GM21619 (cell line): ENCODE measurements around the gene C1orf167.

Experiments used
- ATAC-seq: cut with Tn5 transposase; IDR thresholded peaks from one replicate; pipeline ENCODE4 v1.9.1; 2021; ENCODE audit not compliant: unreplicated experiment

The C1orf167 gene

DNA sequence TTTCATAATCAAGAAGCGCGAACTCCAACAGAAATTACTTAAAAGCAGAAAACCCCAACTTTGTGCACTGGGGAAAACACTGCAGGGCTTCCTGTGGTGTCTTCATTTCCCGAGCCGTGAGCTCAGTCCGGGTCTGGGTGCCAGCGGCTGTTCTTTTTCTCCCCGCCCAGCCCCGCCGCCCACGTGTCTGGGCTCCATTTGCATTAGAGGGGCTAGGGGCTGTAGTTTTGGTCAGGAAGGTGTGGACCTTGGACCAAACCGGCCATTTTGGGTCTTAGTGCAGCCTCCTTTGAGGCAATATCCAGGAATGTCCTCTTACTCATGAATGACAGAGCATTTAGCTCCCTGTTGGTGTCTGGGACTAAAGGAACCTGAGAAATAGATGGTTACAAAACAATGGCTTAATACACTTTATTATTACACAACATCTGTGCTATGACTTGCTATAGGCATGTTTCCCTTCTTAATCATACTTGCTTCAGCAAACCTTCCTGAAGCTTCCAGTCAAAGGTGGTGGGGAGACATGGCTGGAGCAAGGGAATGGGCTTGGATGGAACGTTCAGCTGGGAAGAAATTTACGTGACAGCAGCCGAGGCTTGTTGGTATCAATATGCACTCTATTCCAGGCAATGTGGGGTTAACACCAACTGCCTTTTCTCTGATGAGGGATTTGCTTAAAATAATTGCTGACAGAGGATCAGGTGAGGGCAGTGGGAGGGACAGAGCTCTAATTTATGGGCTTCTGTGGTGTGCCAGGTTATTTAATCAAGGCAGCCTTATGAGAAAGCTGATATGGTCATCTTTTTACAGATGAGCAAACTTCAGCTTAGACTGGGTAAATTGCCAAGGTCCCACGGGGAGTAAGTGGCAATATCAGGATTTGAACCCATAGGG is 25.0 kb upstream of the C1orf167 start:
- ATAC-seq = peak; percentile 31

DNA sequence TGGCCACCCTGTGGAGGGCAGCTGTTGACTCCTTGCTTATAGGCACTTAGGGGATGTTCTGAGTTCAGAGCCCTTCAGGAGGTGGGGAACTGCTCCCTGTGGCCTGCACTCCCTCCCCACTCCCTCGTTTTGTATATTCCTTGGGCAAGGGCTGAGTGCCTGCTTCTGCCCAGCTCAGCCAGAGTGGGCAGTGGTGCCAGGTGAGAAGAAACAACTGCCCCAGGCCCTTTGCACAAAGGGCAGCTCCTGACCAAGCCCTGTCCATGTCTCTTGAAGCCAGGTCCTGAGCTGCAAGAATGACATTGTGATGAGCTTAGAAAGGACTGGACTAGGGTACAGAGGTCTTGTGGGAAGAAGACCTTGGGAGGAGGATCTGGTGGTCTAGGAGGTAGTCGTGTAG is 23.9 kb upstream of the C1orf167 start:
- ATAC-seq = no peak

DNA sequence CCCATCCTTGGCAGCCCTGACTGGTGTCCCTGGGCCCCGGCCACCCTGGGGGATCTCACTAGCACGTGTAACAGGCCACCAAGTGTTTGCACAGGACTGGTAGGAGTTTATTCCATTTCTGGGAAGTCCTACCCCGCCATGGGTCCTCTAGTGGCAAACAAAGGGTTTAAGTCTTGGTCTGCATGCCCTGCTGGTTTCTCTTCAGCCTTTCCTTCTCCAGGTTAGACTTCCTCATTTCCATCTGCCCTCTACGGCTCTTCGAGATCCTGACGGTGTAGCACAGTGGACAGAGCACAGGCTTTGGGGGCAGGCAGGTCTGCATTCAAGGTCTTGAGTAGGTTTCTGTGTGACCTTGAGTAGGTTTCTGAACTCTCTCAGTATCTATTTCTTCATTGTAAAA is 23.2 kb upstream of the C1orf167 start:
- ATAC-seq = no peak

DNA sequence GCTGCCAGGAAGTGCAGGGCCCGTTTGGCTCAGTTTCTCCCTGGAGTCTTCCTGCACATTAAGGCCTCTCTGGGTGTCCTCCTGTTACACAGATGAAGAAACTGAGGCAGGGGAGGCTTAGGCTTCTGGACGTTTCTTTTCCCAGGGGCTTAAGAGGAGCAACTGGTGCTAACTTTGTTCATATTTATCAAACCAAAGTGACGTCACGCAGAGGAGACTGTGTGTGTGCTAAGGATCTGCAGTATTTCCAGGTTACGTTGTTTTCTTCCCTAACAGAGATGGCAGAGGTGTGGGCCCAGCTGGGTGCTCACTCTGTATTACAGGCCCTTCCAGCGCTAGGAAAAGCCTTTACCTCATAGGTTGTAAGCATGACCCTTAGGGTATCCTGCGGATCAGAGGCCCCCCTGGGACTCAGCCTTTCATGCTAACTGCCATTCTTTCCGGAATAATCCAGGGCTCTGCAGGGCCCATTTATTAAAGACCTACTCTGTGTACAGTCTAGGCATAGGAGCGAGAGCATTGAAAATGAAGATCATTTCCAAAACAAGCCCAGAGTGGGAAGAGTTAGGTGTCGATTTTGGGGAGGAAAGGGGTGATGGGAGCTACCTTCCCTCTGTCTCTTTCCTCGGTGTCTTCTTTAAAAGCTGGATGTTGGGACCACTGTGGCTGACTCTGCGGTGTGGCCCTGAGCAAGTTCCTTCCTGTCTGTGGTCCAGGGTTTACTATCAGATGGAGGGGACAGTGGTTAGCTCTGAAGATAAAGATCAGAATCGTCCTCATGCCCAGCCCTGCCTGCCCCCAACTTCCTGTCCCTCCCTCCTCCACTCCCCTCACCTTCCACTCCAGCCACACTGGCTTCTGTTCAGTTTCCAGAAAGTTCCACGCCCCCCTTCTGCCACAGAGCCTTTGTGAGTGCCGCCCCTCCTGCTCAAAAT is 21.5 kb upstream of the C1orf167 start:
- ATAC-seq = no peak

DNA sequence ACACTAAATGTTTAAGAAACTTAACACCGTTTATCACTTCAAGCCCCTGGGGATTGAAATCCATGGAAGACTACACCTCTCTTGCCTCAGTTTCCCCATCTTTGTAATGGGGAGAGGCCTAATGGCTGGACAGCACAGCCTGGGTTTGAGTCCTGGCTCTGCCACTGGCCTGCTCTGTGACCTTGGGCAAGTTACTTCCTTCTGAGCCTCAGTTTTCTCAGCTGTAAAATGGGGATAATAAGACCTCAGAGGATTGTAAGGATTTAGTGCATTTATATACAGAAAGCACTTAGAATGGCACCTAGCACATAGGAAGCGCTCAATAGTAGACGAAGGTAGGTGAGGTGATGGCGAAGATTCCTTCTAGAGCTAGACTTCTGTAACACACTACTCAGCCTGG is 20.5 kb upstream of the C1orf167 start:
- ATAC-seq = no peak

DNA sequence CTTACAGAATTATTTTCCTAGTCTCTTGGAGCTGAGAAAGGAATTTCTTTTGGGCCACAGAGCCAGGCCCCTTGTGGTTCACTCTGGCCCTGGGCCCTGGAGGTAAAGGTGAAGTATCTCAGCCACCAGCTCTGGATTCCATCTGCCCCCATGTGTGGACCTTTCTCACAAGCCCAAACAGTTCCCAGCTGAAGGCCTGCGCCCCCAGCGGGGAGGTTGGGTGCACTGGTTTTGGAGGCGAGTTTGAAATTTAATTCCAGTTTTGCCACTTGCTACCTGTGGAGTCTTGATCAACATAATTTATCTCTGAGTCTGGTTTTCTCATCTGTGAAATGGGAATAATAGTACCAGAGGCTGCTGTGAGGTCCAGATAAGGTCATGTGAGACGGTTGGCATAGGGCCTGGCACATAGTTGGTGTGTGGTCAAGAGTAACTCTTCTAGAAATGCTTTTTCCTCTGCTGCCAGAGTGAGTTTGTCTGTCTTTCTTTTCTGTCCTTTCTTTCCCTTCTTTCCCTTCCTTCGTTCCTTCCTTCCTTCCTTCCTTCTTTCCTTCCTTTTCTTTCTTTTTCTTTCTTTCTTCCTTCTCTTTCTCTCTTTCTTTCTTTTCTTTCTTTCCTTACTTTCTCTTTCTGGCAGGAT is 20.0 kb upstream of the C1orf167 start:
- no peak for ATAC-seq

DNA sequence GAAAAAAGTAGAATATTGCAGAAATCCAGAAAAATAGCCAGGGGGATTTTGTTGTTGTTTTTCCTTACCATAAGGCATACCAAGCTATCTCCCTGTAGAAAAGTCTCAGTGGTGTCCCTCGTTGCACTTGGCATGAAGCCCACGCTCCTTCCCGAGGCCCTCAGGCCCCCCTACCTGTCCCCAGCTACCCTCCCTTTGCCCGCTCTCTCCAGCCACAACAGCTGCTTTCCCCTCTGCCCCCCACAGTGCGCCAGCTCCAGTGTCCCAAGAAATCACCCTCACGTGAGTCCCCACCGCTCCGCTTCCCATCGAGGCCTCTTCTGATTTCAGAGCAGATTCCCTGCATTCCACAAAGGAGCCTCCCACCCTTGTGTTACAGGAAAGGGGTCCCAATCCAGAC is 17.7 kb upstream of the C1orf167 start:
- ATAC-seq = no peak

DNA sequence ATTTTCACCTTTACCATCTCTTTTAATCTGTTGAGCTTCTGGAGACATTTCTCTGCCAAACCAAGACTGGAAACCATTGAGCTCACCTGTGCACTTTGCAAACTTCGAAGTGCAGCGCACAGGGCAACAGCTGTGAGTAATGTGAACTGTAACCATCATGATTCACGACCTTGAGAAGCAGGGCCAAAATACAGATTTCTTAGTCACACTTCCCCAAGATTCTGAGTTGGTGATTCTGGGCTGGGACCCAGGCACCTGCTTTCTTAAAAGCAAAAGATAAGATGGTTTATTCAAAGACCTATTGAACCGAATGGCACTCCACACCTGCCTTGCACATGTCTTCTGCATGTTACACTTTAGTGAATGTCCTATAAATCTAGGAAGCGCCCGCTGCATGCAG is 15.9 kb upstream of the C1orf167 start:
- ATAC-seq = no peak

DNA sequence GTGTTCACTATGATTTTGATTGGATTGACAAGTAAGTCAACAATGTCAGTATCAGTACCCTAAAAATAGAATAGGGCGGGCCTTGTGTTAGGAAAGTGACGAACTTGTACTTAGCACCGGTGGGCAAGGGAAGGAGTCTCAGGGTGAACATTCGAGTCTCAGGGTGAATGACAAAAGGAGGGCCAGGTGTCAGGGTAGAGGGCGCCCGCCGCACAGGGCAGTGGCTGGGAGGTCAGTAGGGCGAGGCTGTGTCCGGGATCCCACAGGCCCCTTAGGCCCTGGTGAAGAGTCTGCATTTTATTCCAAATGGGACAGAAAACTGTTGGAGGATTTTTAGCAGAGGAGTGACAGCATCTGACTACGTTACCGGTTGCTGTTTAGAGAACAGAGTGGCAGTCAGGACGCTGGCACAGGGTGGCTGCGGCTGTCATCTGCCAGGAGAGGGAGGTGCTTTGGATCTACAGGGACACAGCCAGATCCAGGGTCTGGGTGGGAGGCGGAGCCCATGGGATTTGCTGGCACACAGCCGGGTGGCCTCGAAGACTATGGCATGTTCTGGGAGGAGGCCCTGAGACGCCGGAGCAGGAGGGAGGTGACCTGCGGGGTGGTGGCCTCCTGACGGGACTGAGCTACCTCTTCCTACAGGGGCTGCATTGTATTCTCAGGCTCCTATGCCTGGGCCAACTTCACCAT is 15.1 kb upstream of the C1orf167 start:
- ATAC-seq = no peak

DNA sequence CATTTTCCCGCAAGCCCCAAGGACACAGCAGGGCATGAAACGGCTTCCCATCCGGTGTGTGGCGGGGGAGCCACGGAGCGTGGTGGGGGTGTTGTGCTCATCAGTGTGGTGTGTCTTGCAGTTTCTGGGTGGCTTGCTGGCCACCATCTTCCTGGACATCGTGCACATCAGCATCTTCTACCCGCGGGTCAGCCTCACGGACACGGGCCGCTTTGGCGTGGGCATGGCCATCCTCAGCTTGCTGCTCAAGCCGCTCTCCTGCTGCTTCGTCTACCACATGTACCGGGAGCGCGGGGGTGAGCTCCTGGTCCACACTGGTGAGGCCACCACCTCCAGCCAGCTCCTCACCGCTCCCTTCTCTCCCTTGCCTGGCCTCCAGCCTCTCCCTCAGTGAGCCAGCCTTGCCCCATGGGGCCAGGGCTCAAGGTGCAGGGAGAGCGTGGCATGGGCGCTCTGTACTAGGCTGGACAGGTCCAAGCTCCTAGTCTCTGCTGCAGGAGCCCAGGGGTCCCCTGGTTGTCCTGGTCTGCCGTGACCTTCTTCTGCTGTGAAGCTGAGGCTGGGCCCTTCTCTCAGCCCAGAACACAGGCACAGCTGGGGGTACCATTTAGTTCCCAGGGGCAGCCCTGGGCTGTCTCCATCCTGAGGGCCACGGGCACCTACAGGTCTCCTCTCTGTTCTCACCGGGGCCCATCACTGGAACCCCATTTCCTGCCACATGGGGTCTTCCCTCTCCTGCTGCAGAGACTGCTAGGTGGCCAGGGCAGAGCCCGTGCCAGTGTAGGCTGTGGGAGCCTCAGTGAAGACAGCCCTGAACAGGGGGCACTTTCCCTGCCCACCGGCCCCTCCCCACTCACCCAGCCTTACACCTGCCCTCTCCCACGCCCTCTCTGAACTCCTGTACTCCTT is 13.4 kb upstream of the C1orf167 start:
- no peak for ATAC-seq

DNA sequence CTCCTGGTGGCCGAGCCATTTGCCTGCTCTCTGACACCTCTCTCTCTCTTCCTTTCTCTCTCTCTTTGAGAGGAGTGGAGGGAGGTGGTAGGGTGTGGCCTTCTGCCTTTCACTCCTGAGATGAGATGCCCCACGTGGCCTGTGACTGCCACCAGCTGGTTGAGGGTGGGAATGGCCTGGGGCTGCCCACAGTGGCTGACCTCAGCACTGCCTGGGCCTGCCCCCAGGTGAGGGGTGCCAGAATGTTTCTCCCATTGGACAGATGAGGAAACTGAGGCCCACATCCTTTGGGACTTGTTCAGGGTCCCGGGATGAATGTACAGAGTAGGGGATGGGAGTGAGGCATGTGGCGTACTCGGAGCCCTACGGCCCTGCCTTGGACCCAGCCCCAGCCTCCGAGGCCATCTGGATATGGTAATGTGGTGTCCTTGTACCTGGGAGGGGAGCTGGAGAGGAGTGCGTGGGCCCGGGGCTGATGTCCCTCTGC is 12.7 kb upstream of the C1orf167 start:
- ATAC-seq = no peak

DNA sequence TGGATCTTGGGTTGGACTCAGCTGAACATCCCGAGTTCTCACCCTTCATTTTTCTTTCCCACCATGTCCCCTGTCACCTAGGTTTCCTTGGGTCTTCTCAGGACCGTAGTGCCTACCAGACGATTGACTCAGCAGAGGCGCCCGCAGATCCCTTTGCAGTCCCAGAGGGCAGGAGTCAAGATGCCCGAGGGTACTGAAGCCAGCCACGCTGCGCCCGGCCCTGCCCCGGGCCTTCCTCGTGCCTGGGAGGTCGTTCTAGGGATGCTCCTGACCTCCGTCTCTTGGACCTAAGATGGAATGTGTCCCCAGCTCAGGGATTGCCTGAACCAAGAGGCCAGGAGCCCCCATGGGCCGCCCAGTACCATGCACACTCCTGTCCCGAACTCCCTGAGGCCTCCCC is 12.0 kb upstream of the C1orf167 start:
- ATAC-seq = no peak

DNA sequence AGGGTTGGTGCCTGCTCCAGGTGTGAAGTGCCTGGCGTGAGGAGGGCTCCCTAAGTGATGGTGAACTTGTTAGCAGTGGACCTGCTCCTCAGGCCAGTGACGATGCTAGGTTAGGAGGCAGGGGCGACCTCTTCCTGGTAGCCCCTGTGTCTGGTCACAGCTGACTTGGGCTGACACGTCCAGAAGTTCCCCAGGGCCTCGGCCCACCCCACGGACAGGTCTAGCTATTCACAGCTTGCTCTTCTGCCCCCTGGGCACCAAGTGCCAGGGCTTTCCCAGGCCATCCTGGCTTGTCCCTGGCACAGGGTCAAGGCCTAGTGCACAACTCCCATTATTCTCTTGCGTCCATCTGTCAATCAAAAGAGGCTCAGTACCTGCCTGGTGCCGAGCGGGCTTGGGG is 10.9 kb upstream of the C1orf167 start:
- no peak for ATAC-seq

DNA sequence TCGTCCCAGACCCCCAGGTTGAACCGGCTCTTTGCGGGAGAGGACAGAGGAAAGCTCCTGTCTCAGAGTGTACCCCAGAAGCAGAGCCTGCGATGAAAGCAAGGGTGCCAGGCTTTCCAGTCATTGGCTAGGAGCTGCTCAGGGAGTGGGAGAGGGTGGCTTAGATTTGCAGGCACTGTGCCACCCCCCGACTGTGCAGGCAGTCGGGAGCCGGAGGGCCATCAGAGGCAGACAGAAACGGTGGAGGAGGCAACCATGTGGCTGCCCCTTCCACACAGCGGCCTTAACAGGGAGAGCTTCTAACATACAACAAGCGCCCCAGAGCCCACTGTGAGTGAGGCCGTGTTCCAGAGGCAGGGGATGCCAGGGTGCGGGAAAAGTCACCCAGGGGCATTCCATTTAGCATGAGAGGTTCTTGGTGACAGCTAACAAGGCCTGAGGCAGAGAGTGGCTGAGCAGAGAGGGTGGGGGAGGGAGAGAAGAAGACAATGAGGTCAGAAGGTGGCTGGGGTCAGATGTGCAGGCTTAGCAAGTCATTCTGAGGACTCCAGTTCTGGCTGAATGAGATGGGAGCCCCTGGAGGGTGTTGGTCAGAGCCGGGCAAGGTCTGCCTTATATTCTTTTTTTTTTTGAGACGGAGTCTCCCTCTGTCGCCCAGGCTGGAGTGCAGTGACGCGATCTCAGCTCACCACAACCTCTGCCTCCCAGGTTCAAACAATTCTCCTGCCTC is 9.5 kb upstream of the C1orf167 start:
- ATAC-seq = no peak

DNA sequence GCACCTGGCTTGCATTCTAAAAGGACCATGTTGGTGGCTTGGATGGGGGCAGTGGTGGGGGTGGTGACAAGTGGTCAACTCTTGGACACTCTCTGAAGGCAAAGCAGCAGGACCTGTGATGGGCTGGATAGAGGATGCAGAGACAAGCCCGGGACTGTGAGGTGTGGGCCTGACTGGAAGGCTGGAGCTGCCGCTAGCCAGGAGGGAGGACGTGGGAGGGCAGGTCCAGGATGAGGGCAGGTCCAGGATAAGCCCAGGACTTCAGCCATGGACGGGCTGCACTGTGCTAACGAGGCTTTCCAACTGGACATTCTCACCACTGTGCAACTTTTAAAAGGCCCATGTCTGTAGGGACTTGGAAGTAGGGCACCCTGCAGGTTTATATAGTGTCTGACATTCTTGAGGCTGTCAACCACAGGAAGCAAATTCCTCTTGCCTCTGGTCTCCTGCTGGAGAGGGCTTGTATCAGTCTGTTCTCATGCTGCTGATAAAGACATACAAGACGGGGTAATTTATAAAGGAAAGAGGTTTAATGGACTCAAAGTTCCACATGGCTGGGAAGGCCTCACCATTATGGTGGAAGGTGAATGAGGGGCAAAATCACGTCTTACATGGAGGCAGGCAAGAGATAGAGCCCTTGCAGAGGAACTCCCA is 8.3 kb upstream of the C1orf167 start:
- ATAC-seq = no peak

DNA sequence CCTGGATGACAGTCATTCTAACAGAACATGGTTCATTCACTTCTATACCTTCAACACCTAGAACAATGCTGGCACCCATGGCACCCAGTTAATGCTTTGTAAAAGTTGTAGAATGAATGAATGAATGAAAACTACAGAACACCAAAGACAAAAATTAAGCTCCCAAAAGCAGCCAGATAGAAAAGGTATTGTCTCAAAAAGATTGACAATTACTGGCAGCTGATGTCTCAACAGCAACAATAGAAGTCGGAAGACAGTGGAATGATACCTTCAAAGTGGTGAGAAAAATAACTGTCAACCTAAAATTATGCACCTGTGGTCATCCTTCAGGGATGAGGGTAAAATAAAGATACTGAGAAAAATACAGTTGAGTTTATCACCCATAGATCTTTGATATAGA is 4.9 kb upstream of the C1orf167 start:
- ATAC-seq = no peak

DNA sequence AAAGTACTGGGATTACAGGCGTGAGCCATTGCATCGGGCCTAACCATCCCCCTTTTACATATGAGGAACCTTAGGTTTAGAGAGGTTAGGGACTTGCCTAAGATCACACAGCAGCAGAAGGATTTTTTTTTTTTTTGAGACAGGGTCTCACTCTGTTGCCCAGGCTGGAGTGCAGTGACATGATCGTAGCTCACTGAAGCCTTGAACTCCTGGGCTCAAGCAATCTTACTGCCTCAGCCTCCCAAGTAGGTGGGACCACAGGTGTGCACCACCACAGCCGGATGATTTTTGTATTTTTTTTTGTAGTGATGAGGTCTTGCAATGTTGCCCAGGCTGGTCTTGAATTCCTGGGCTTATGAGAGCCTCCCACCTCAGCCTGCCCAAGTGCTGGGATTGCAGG is 2.2 kb upstream of the C1orf167 start:
- no peak for ATAC-seq

DNA sequence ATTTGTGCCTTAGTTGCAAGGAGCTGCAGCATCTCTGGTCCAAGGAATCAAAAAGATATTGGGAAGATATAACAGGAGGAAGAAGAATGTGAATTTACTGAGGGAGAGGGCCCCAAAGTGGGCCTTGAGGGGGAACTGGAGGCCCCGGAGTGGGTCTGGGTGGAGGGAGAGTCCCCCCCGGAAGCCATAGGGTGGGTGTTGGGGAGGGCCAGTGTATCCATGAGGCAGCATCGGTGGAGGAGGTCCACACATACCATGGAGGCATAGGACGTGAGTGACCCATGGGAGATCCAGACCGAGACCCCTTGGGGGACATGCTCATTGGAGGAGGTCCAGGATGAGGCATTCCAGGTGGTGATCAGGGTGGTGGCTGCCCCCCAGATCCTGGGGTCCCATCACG is 708 bp upstream of the C1orf167 start:
- ATAC-seq = no peak

DNA sequence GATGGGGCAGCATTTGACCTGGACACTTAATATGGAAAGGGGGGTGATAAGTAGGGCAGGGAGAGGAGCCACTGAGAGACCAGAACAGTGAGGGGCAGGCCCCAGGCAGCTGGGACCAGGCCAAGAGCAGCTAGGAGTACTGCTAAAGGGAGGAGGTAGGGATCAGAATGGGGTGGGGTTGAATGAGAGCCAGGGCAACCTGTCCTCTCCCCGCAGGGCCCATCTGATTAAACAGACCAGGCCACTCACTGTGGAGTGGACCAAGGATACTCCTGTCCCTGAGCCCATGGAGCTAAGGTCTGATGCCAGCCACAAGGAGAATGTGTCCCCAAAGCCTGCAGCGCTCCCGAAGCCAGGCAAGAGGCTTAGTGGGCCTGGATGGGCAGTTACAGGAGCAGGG is 2.1 kb downstream of the C1orf167 start:
- ATAC-seq = no peak
